Calu3 (cell line): ENCODE measurements around the gene NOX4. TPM values are rescaled to one million over a fixed set of nuclear protein-coding genes. Genes with fewer than 3 reads are reported as not detected.

ENCODE experiments used
- BruUV-seq: library from RNA; stranded (reverse); fragments of 400-500 nt; replicated peaks from 2 replicates; lab custom pipeline; 2021; lab: Mats Ljungman, UMichigan
- CTCF ChIA-PET: fragments of 300-600 bp; sonication (Branson Sonifier 250); formaldehyde crosslinking; loops from one replicate; lab custom pipeline; 2022; ENCODE audit warnings: antibody characterized with exemption; lab: Charles Lee
- DNase-seq: peaks from one replicate; pipeline ENCODE4 v3.0.0; 2022
- H3K27ac Mint-ChIP-seq: one replicate; pipeline ENCODE4 v1.8.0; 2022; ENCODE audit warnings: mixed read lengths; ENCODE audit not compliant: unreplicated experiment
- H3K27me3 Mint-ChIP-seq: one replicate; pipeline ENCODE4 v1.8.0; 2022; ENCODE audit warnings: mixed read lengths; ENCODE audit not compliant: unreplicated experiment
- H3K36me3 Mint-ChIP-seq: one replicate; pipeline ENCODE4 v1.8.0; 2022; ENCODE audit warnings: mild to moderate bottlenecking, moderate library complexity, mixed read lengths; ENCODE audit not compliant: insufficient read depth, unreplicated experiment
- H3K4me1 Mint-ChIP-seq: one replicate; pipeline ENCODE4 v1.8.0; 2022; ENCODE audit warnings: mild to moderate bottlenecking, low read depth, mixed read lengths; ENCODE audit not compliant: unreplicated experiment
- H3K4me3 Mint-ChIP-seq: one replicate; pipeline ENCODE4 v1.8.0; 2022; ENCODE audit warnings: mild to moderate bottlenecking, low read depth, moderate library complexity, mixed read lengths; ENCODE audit not compliant: unreplicated experiment
- H3K9me3 Mint-ChIP-seq: one replicate; pipeline ENCODE4 v1.8.0; 2022; ENCODE audit warnings: low read depth, mixed read lengths; ENCODE audit not compliant: unreplicated experiment
- CTCF ChIP-seq: fragments of 200-600 bp; IDR thresholded peaks from one replicate; pipeline ENCODE4 v1.8.0; 2022; ENCODE audit warnings: antibody characterized with exemption; ENCODE audit not compliant: unreplicated experiment
- intact Hi-C: fragments of 100-400 bp; cut with micrococcal nuclease; formaldehyde crosslinking; loops from one replicate; pipeline ENCODE4 v1.10.0; 2022; ENCODE audit not compliant: unreplicated experiment
- total RNA-seq: library from RNA; stranded (reverse); gene quantifications from 2 replicates; pipeline ENCODE4 v1.2.3, GENCODE V29; 2022

Gene NOX4
- total RNA-seq, 1 experiment from 2014 or later, result not detected

- no peak overlapping the region for H3K27ac Mint-ChIP-seq
- no peak for DNase-seq
- no peak overlapping the region for H3K4me3 Mint-ChIP-seq
Measured at GRCh38 chr11:89279176-89279575, 212.0 kb downstream of the NOX4 start.

DNA sequence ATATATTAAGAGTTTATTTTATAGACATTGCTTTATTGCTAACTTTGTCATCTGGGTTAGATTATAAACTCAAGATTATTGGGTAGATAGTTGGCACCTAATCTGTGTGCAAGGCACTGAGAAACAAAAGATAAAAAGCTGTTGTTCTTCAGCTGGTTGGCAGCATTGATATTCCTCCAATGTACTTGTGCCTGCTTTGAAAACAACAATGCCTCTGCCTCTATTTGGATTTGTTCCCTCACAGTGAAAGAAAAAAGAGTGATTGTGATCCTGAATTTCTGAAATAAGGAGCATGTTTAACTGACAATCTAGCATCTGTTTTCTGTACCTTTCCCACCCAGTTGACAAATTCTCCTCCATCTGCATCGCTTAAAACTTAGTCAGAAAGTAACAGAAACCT lies 215.2 kb downstream of the NOX4 start:
- Mint-ChIP-seq H3K4me3 (no peak overlapping the region), H3K27ac (no peak overlapping the region)
- no peak for TF ChIP-seq CTCF

More at GRCh38 chr11:89279176-89279575, 212.0 kb downstream of the NOX4 start:
- Mint-ChIP-seq H3K27me3 (no peaks in the 10 kb centered on the region), H3K4me1 (no peaks in the 10 kb centered on the region), H3K9me3 (no peaks in the 10 kb centered on the region), H3K36me3 (no peaks in the 10 kb centered on the region)
- intact Hi-C loops, result no loop called here
- CTCF ChIA-PET, result no interaction called here
- BruUV-seq, result no TSS peak
- no peak for TF ChIP-seq CTCF

More for the DNA sequence above, 215.2 kb downstream of the NOX4 start:
- Mint-ChIP-seq H3K36me3 (no peaks in the 10 kb centered on the region), H3K27me3 (no peaks in the 10 kb centered on the region), H3K9me3 (no peaks in the 10 kb centered on the region), H3K4me1 (no peaks in the 10 kb centered on the region)
- no peak for DNase-seq
- no TSS peak for BruUV-seq
- CTCF ChIA-PET, result no interaction called here
- intact Hi-C loops, result no loop called here

Other genes starting within 250 kb of the NOX4 start
- not detected in 2 replicates for gene TRIM77, start 218.9 kb upstream of the NOX4 start, total RNA-seq